22Rv1 (cell line): ENCODE results near the gene FAM149A.

Experiments
- H3K27ac ChIP-seq: fragments of 450-650 bp; 2 replicates; pipeline ENCODE4 v1.5.1; 2017
- CTCF ChIP-seq: fragments of 450-650 bp; IDR thresholded peaks from 2 replicates; pipeline ENCODE4 v1.5.1; 2017; ENCODE audit warnings: mild to moderate bottlenecking
- ZFX ChIP-seq: fragments of 450-650 bp; IDR thresholded peaks from 2 replicates; pipeline ENCODE4 v1.6.1; 2017; ENCODE audit warnings: antibody characterized with exemption, borderline replicate concordance

The FAM149A gene

GRCh38 chr4:186104114-186104889, at the start of gene FAM149A:
Gene FAM149A (plus strand): TSS chr4:186104704.
- H3K27ac ChIP-seq, result no peak within 1 kb of the TSS
- TF ChIP-seq ZFX, result no peak
- no peak for TF ChIP-seq CTCF

GRCh38 chr4:186058253-186058979, 46.1 kb upstream of the FAM149A start:
- TF ChIP-seq ZFX (no peak), CTCF (no peak)
- H3K27ac ChIP-seq, result no peak overlapping the region

GRCh38 chr4:186058980-186059316, 45.6 kb upstream of the FAM149A start:
- H3K27ac ChIP-seq, result no peak overlapping the region
- TF ChIP-seq ZFX (no peak), CTCF (no peak)

GRCh38 chr4:186061921-186062320, 42.6 kb upstream of the FAM149A start:
- H3K27ac ChIP-seq, result no peak overlapping the region
- TF ChIP-seq ZFX, result no peak
- TF ChIP-seq CTCF, result no peak

- TF ChIP-seq ZFX (no peak), CTCF (peak; percentile 74)
- H3K27ac ChIP-seq, result no peak overlapping the region
Measured at GRCh38 chr4:186067757-186068385, 36.6 kb upstream of the FAM149A start.

GRCh38 chr4:186068581-186069348, 35.7 kb upstream of the FAM149A start, which contains the start of gene TLR3:
Gene TLR3 (plus strand): TSS chr4:186069156. CDS start chr4:186076620, 7,464 bp downstream.
- H3K27ac ChIP-seq, result no peak within 1 kb of the TSS
- TF ChIP-seq ZFX, result no peak
- no peak for TF ChIP-seq CTCF
